Measurements from ENCODE around the gene ATP6V1G3.
A peak's percentile ranks its signal among the peaks of the same experiment; 100 is the strongest.
"Not testable (repeated sequence)": the region's sequence is repeated elsewhere in the genome, so short reads cannot be mapped to it uniquely, and the experiment has no call there.

Gene ATP6V1G3

GRCh38 chr1:198530953-198531352, 9.5 kb downstream of the ATP6V1G3 start:
- H3K27ac ChIP-seq (ENCODE audit: low read depth, low read length, poor library complexity, severe bottlenecking): peak overlapping the region; percentile 65
- H3K4me2 ChIP-seq (ENCODE audit: low read length): no peak overlapping the region
- no peak overlapping the region for H2AFZ ChIP-seq (ENCODE audit: low read length)
- no peaks in the 10 kb centered on the region for H3F3A ChIP-seq (ENCODE audit: insufficient read depth, low read length)
- no peaks in the 10 kb centered on the region for H3K36me3 ChIP-seq (ENCODE audit: insufficient read depth, low read length)
- H3K4me3 ChIP-seq (ENCODE audit: low read depth, low read length, poor library complexity, severe bottlenecking): no peak overlapping the region
- H3K79me2 ChIP-seq (ENCODE audit: insufficient read depth, low read length): no peaks in the 10 kb centered on the region
- no peaks in the 10 kb centered on the region for H4K20me1 ChIP-seq (ENCODE audit: insufficient read depth, low read length)
- H3K27me3 ChIP-seq (ENCODE audit: insufficient read depth, low read length): no peaks in the 10 kb centered on the region
- H3K4me1 ChIP-seq (ENCODE audit: insufficient read depth, low read length, severe bottlenecking): peaks cover 49% of the 10 kb centered on the region
- H3K9me3 ChIP-seq (ENCODE audit: low read length): no peaks in the 10 kb centered on the region
- TF ChIP-seq, protein P1, sequence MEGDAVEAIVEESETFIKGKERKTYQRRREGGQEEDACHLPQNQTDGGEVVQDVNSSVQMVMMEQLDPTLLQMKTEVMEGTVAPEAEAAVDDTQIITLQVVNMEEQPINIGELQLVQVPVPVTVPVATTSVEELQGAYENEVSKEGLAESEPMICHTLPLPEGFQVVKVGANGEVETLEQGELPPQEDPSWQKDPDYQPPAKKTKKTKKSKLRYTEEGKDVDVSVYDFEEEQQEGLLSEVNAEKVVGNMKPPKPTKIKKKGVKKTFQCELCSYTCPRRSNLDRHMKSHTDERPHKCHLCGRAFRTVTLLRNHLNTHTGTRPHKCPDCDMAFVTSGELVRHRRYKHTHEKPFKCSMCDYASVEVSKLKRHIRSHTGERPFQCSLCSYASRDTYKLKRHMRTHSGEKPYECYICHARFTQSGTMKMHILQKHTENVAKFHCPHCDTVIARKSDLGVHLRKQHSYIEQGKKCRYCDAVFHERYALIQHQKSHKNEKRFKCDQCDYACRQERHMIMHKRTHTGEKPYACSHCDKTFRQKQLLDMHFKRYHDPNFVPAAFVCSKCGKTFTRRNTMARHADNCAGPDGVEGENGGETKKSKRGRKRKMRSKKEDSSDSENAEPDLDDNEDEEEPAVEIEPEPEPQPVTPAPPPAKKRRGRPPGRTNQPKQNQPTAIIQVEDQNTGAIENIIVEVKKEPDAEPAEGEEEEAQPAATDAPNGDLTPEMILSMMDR (IDR thresholded peaks at IDR 0.05; ENCODE audit: low read length): no peak
- no peak for TF ChIP-seq EZH2 (IDR thresholded peaks at IDR 0.05; ENCODE audit: borderline replicate concordance, low read length)
- no peak overlapping the region for H3K9ac ChIP-seq (ENCODE audit: low read length)
- no peaks in the 10 kb centered on the region for H3K9me2 ChIP-seq (ENCODE audit: low read depth, low read length)

DNA sequence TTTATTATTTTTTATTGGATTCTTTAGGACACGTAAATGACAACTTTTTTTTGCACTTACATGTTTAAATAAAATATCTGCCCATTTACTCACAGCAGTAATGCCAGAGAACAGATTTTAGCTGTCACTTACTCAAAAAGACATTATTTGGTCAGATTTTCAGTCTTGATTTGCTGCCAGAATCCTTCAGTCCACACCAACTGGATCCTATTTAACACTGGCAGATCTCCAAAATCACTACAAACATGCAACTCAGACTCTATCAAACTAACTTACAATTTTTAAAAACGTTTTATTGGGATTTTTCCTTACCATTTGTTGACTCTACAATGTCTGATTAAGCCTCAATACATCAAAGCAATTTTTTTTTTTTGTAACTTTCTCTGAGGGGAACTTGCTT, 11.1 kb downstream of the ATP6V1G3 start:
- Histone ChIP-seq H3F3A (ENCODE audit: insufficient read depth, low read length) (no peaks in the 10 kb centered on the region), H4K20me1 (ENCODE audit: insufficient read depth, low read length) (no peaks in the 10 kb centered on the region), H3K9me3 (ENCODE audit: low read length) (no peaks in the 10 kb centered on the region), H3K79me2 (ENCODE audit: insufficient read depth, low read length) (no peaks in the 10 kb centered on the region), H3K27ac (ENCODE audit: low read depth, low read length, poor library complexity, severe bottlenecking) (peak overlapping the region; percentile 65), H3K9ac (ENCODE audit: low read length) (peak overlapping the region; percentile 38), H3K4me1 (ENCODE audit: insufficient read depth, low read length, severe bottlenecking) (peaks cover 42% of the 10 kb centered on the region), H3K4me3 (ENCODE audit: low read depth, low read length, poor library complexity, severe bottlenecking) (no peak overlapping the region), H3K27me3 (ENCODE audit: insufficient read depth, low read length) (no peaks in the 10 kb centered on the region), H3K36me3 (ENCODE audit: insufficient read depth, low read length) (no peaks in the 10 kb centered on the region), H3K4me2 (ENCODE audit: low read length) (peak overlapping the region; percentile 39), H2AFZ (ENCODE audit: low read length) (peak overlapping the region; percentile 95), H3K9me2 (ENCODE audit: low read depth, low read length) (no peaks in the 10 kb centered on the region)
- TF ChIP-seq, protein P1 (IDR thresholded peaks at IDR 0.05; ENCODE audit: low read length): no peak
- no peak for TF ChIP-seq EZH2 (IDR thresholded peaks at IDR 0.05; ENCODE audit: borderline replicate concordance, low read length)

- H3K9ac ChIP-seq (ENCODE audit: low read length): no peak overlapping the region
- no peaks in the 10 kb centered on the region for H3K79me2 ChIP-seq (ENCODE audit: insufficient read depth, low read length)
- no peaks in the 10 kb centered on the region for H4K20me1 ChIP-seq (ENCODE audit: insufficient read depth, low read length)
- H3K9me2 ChIP-seq (ENCODE audit: low read depth, low read length): no peaks in the 10 kb centered on the region
- TF ChIP-seq EZH2 (IDR thresholded peaks at IDR 0.05; ENCODE audit: borderline replicate concordance, low read length): no peak
- H3K4me3 ChIP-seq (ENCODE audit: low read depth, low read length, poor library complexity, severe bottlenecking): no peak overlapping the region
- H3K4me1 ChIP-seq (ENCODE audit: insufficient read depth, low read length, severe bottlenecking): peaks cover 46% of the 10 kb centered on the region
- H2AFZ ChIP-seq (ENCODE audit: low read length): no peak overlapping the region
- no peaks in the 10 kb centered on the region for H3K27me3 ChIP-seq (ENCODE audit: insufficient read depth, low read length)
- no peak overlapping the region for H3K27ac ChIP-seq (ENCODE audit: low read depth, low read length, poor library complexity, severe bottlenecking)
- no peaks in the 10 kb centered on the region for H3F3A ChIP-seq (ENCODE audit: insufficient read depth, low read length)
- H3K9me3 ChIP-seq (ENCODE audit: low read length): no peaks in the 10 kb centered on the region
- H3K36me3 ChIP-seq (ENCODE audit: insufficient read depth, low read length): no peaks in the 10 kb centered on the region
- H3K4me2 ChIP-seq (ENCODE audit: low read length): no peak overlapping the region
Observed at GRCh38 chr1:198528364-198528763, 12.1 kb downstream of the ATP6V1G3 start.

GRCh38 chr1:198524556-198524955, 15.9 kb downstream of the ATP6V1G3 start:
- no peaks in the 10 kb centered on the region for H3K9me3 ChIP-seq (ENCODE audit: low read length)
- no peak overlapping the region for H3K4me2 ChIP-seq (ENCODE audit: low read length)
- no peaks in the 10 kb centered on the region for H3K79me2 ChIP-seq (ENCODE audit: insufficient read depth, low read length)
- H3K9me2 ChIP-seq (ENCODE audit: low read depth, low read length): no peaks in the 10 kb centered on the region
- peak overlapping the region; percentile 60; the same call in 1 of the 2 replicates for H2AFZ ChIP-seq (ENCODE audit: low read length)
- TF ChIP-seq, protein P1 (IDR thresholded peaks at IDR 0.05; ENCODE audit: low read length): no peak
- TF ChIP-seq EZH2 (IDR thresholded peaks at IDR 0.05; ENCODE audit: borderline replicate concordance, low read length): no peak
- peak overlapping the region; percentile 18 for H3K27ac ChIP-seq (ENCODE audit: low read depth, low read length, poor library complexity, severe bottlenecking)
- no peak overlapping the region for H3K4me3 ChIP-seq (ENCODE audit: low read depth, low read length, poor library complexity, severe bottlenecking)
- H3K4me1 ChIP-seq (ENCODE audit: insufficient read depth, low read length, severe bottlenecking): peaks cover 53% of the 10 kb centered on the region
- H3K9ac ChIP-seq (ENCODE audit: low read length): no peak overlapping the region
- no peaks in the 10 kb centered on the region for H3K27me3 ChIP-seq (ENCODE audit: insufficient read depth, low read length)
- H3F3A ChIP-seq (ENCODE audit: insufficient read depth, low read length): no peaks in the 10 kb centered on the region
- no peaks in the 10 kb centered on the region for H3K36me3 ChIP-seq (ENCODE audit: insufficient read depth, low read length)
- no peaks in the 10 kb centered on the region for H4K20me1 ChIP-seq (ENCODE audit: insufficient read depth, low read length)

DNA sequence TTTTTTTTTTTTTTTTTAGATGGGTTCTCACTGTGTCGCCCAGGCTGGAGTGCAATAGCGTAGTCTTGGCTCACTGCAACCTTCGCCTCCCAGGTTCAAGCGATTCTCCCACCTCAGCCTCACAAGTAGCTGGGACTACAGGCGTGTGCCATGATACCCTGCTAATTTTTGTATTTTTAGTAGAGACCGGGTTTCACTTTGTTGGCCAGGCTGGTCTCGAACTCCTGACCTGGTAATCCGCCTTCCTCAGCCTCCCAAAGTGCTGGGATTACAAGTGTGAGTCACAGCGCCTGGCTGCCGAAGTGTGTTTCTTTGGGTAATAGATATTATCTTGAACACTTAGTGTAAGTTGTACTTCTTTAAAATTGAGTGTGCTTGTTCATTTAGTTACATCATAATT, 16.4 kb downstream of the ATP6V1G3 start:
- peaks cover 53% of the 10 kb centered on the region for H3K4me1 ChIP-seq (ENCODE audit: insufficient read depth, low read length, severe bottlenecking)
- H3K27ac ChIP-seq (ENCODE audit: low read depth, low read length, poor library complexity, severe bottlenecking); H3K9ac ChIP-seq (ENCODE audit: low read length); H3K4me2 ChIP-seq (ENCODE audit: low read length); H3K27me3 ChIP-seq (ENCODE audit: insufficient read depth, low read length); H3K36me3 ChIP-seq (ENCODE audit: insufficient read depth, low read length); H3K4me3 ChIP-seq (ENCODE audit: low read depth, low read length, poor library complexity, severe bottlenecking); H3K9me2 ChIP-seq (ENCODE audit: low read depth, low read length); H2AFZ ChIP-seq (ENCODE audit: low read length); H3K9me3 ChIP-seq (ENCODE audit: low read length); H4K20me1 ChIP-seq (ENCODE audit: insufficient read depth, low read length); H3K79me2 ChIP-seq (ENCODE audit: insufficient read depth, low read length); H3F3A ChIP-seq (ENCODE audit: insufficient read depth, low read length): not testable (repeated sequence)
